GM12801 (cell line): Measurements from ENCODE around the gene KLK15.

Experiments
- CTCF ChIP-seq: IDR thresholded peaks from one replicate; pipeline ENCODE4 v1.5.1; 2011; ENCODE audit warnings: control low read depth; ENCODE audit not compliant: insufficient read length; ENCODE audit errors: extremely low read depth

Gene KLK15

DNA sequence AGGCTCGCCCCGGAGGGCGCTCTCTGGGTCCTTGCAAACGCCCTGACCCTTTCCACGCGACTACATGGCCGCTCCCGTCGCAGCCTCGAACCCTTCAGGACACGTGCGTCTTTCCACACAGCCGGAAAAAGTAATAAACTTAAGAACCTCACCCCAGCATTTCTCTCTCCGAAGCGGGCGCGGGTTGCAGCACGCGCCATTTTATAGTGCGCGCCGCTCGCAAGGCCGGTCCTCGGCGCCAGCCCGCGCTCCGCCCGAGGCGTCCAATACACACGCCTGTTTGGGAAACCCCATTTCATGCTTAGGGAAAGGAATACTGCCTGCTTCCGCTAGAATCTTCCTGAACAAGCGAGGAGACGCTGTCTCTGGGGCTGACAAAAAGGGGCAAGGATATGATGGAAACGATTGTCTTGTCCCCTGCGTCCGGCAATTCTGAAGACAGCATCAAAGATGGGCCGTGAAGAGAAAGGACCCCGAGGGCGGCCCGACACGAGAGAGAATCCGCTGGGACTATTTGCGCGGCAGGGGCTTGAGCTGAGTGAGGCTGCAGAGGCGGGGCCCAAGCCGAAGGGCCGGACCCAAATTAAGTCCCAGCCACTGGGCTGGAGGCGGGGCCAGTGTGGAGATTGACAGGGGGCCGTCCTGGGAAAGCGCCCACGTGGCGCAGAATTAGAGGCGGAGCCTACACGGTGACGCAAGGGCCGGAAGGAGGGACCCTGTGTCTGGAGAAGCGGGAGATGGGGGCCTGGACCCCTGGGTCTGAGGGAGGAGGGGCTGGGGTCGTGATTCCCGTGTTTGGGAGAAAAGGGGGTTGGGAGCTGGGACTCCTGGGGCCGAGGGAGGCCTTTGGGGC, 28.7 kb downstream of the KLK15 start:
- TF ChIP-seq CTCF = no peak

DNA sequence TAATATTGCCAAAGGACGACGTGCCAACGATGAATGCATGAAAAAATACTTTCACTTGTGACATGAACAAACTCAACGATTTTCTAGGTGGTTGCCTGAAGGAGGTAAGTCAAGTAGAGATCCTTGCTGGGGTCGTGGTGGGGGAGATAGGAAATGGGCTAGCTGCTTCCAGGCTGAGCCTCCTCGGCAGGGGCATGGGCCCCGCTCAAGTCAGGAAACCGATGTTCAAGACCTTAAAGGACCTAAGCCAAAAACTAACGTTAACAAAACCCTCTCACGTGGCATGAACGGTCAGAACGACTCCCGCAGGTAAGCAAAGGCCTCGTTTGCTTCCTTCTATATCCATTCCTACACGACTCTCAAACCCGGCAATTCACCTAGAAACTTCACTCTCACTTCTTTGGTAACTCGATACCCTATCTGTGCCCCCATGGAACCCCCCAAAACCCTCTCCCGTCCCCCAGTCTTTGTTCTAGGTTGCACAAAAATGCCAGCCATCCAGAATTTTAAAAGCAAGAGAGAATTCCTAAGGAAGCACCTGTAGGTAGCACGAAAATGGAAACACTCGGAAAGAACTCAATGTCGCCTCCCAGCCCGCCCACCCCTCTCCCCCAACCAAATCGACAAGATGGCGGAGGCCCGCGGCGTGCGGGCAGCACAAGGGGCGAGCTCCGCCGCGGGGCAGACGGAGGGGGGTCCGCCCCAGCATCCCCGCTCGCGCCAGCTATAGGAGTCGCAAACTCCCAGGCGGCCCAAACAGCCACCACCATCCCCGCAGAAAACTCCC, 29.5 kb downstream of the KLK15 start:
- no peak for TF ChIP-seq CTCF

GRCh38 chr19:50801107-50801506, 32.3 kb downstream of the KLK15 start:
- no peak for TF ChIP-seq CTCF

DNA sequence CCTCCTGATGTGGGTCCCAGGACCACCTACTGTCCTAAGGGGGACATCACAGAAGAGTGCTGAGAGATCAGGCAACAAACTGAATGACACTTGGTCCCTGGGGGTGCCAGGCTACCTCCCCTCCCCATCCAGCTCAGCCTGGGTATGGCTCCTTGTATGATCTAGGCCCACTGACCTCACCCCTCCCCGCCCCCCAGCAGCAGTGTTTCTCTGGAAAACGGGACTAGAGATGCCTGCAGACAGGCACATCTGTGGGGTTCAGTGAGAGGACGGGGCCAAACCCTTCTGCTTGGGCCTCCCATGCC, 33.9 kb downstream of the KLK15 start:
- TF ChIP-seq CTCF = no peak

- TF ChIP-seq CTCF = no peak
Measured at GRCh38 chr19:50798659-50799546, 34.5 kb downstream of the KLK15 start.

- TF ChIP-seq CTCF = no peak
Measured at GRCh38 chr19:50797781-50798658, 35.4 kb downstream of the KLK15 start.
